Breast epithelium (tissue), 3 donors: Measurements from ENCODE around the gene ACTRT1.

Experiments used
- POLR2A ChIP-seq: fragments of 450-650 bp; IDR thresholded peaks from one replicate; pipeline ENCODE4 v1.6.1; 2016; ENCODE audit warnings: antibody characterized with exemption, mild to moderate bottlenecking, moderate library complexity
- POLR2AphosphoS5 ChIP-seq, 3 donors: sonication (generic); formaldehyde crosslinking; IDR thresholded peaks; one replicate each; pipeline ENCODE4 v1.6.1; 2017; ENCODE audit warnings: antibody characterized with exemption in 3 of 3

GRCh38 chrX:128021566-128021965 lies 30.6 kb downstream of the ACTRT1 start:
- TF ChIP-seq POLR2A (no peak), POLR2AphosphoS5 (IDR thresholded peaks at IDR 0.05) (no peak)
